Endothelial cell of umbilical vein (primary cell): ENCODE data around the gene COG5. TPM values are rescaled to one million over a fixed set of nuclear protein-coding genes. Genes with fewer than 3 reads are reported as not detected.
"Not testable (repeated sequence)": the region's sequence is repeated elsewhere in the genome, so short reads cannot be mapped to it uniquely, and the experiment has no call there.

Source experiments
- BruUV-seq: library from RNA; stranded (reverse); fragments of 400-500 nt; replicated peaks from 2 replicates; lab custom pipeline; 2021; lab: Mats Ljungman, UMichigan
- CTCF ChIA-PET: fragments of 300-600, 350-600 bp; sonication (Branson Sonifier 250); formaldehyde crosslinking; loops from one replicate; lab custom pipeline; 2021; ENCODE audit warnings: antibody characterized with exemption, inconsistent platforms; lab: Charles Lee
- POLR2A ChIA-PET: fragments of 300-600, 350-600 bp; sonication (Branson Sonifier 250); formaldehyde crosslinking; loops from one replicate; lab custom pipeline; 2021; ENCODE audit warnings: antibody characterized with exemption, inconsistent platforms; lab: Charles Lee
- DNase-seq: peaks from one replicate; pipeline ENCODE4 v3.0.0-alpha.2; 2011; ENCODE audit warnings: low read depth, low spot score
- FAIRE-seq: peaks from 2 replicates; lab custom pipeline; 2011; peaks lifted over from hg19 to GRCh38; lab: Jason Lieb, UNC
- H2AFZ ChIP-seq: 2 replicates; pipeline ENCODE4 v1.6.0; 2012; ENCODE audit warnings: low read depth, low read length, control low read depth, inconsistent platforms
- H3K27ac ChIP-seq: 2 replicates; pipeline ENCODE4 v1.5.1; 2011; ENCODE audit warnings: low read depth, mild to moderate bottlenecking, control low read depth, low read length, moderate library complexity; ENCODE audit not compliant: insufficient read depth
- H3K27me3 ChIP-seq, 2 experiments: 2 replicates each; pipeline versions ENCODE4 v1.6.0 to v1.6.1; 2011; ENCODE audit warnings: low read length in 2 of 2, mixed read lengths in 1 of 2; ENCODE audit not compliant: control insufficient read depth in 2 of 2, insufficient read depth in 2 of 2
- H3K36me3 ChIP-seq, 2 experiments: 2 replicates in 1 of 2; 3 replicates in 1 of 2; pipeline ENCODE4 v1.5.1; 2011; ENCODE audit warnings: low read length in 2 of 2, mild to moderate bottlenecking in 1 of 2, moderate library complexity in 1 of 2; ENCODE audit not compliant: control insufficient read depth in 2 of 2, insufficient read depth in 2 of 2; ENCODE audit errors: extremely low read depth in 1 of 2
- H3K4me1 ChIP-seq: 3 replicates; pipeline ENCODE4 v1.5.1; 2011; ENCODE audit warnings: mild to moderate bottlenecking, low read length; ENCODE audit not compliant: control insufficient read depth, insufficient read depth; ENCODE audit errors: extremely low read depth
- H3K4me2 ChIP-seq: 2 replicates; pipeline ENCODE4 v1.6.1; 2011; ENCODE audit warnings: low read length, control low read depth, mixed read lengths; ENCODE audit not compliant: insufficient read depth
- H3K4me3 ChIP-seq, 3 experiments: fragments of 200-600 bp in 1 of 3; sonication (generic), shearing (Covaris generic) in 1 of 3; replicated peaks in 1 of 3; 2 replicates each; pipeline ENCODE4 v1.5.1; 2011 to 2016; ENCODE audit warnings: control low read depth in 3 of 3, low read length in 3 of 3, mild to moderate bottlenecking in 2 of 3, inconsistent platforms in 1 of 3, low read depth in 1 of 3, moderate library complexity in 1 of 3; ENCODE audit not compliant: insufficient read depth in 1 of 3
- H3K79me2 ChIP-seq: 2 replicates; pipeline ENCODE4 v1.6.0; 2012; ENCODE audit warnings: low read length, inconsistent platforms; ENCODE audit not compliant: control insufficient read depth, insufficient read depth
- H3K9ac ChIP-seq: replicated peaks from 2 replicates; pipeline ENCODE3; 2011; ENCODE audit warnings: low read length, control low read depth; ENCODE audit not compliant: insufficient read depth; ENCODE audit errors: extremely low read depth
- H3K9me1 ChIP-seq: replicated peaks from 3 replicates; pipeline ENCODE4 v1.6.0; 2011; ENCODE audit warnings: mild to moderate bottlenecking, low read length; ENCODE audit not compliant: control insufficient read depth, insufficient read depth; ENCODE audit errors: extremely low read depth
- H3K9me3 ChIP-seq: replicated peaks from 2 replicates; pipeline ENCODE4 v1.5.1; 2012; ENCODE audit warnings: low read length, inconsistent platforms; ENCODE audit not compliant: control insufficient read depth, insufficient read depth
- H4K20me1 ChIP-seq: replicated peaks from 2 replicates; pipeline ENCODE3; 2011; ENCODE audit warnings: mild to moderate bottlenecking, low read length; ENCODE audit not compliant: control insufficient read depth, insufficient read depth; ENCODE audit errors: extremely low read depth
- EZH2 ChIP-seq: IDR thresholded peaks from 2 replicates; pipeline ENCODE4 v1.6.1; 2012; ENCODE audit warnings: borderline replicate concordance, low read depth, mild to moderate bottlenecking, moderate library complexity, low read length, inconsistent platforms; ENCODE audit not compliant: severe bottlenecking
- FOS ChIP-seq: IDR thresholded peaks from 2 replicates; pipeline ENCODE4 v1.6.1; 2011; ENCODE audit warnings: mild to moderate bottlenecking, low read length, moderate library complexity, borderline replicate concordance; ENCODE audit not compliant: insufficient read depth
- GATA2 ChIP-seq: IDR thresholded peaks from 2 replicates; pipeline ENCODE4 v1.7.0; 2011; ENCODE audit warnings: low read depth, mild to moderate bottlenecking, moderate library complexity, mixed read lengths, low read length; ENCODE audit not compliant: insufficient read length, insufficient read depth
- JUN ChIP-seq: IDR thresholded peaks from 2 replicates; pipeline ENCODE4 v1.6.1; 2011; ENCODE audit warnings: borderline replicate concordance, low read depth; ENCODE audit not compliant: insufficient read length, insufficient read depth
- MAX ChIP-seq: IDR thresholded peaks from 2 replicates; pipeline ENCODE4 v1.6.1; 2011; ENCODE audit not compliant: insufficient read depth, insufficient read length
- MYC ChIP-seq: IDR thresholded peaks from one replicate; pipeline ENCODE4 v1.6.1; 2011; ENCODE audit warnings: mild to moderate bottlenecking, low read depth, low read length
- POLR2A ChIP-seq: IDR thresholded peaks from 2 replicates; pipeline ENCODE4 v1.6.1; 2012; ENCODE audit warnings: low read depth, mild to moderate bottlenecking, control low read depth, low read length
- POLR2AphosphoS5 ChIP-seq: IDR thresholded peaks from 2 replicates; pipeline ENCODE4 v1.6.1; 2012; ENCODE audit warnings: low read depth, mild to moderate bottlenecking, control low read depth, low read length, moderate library complexity; ENCODE audit not compliant: insufficient read depth
- dilution Hi-C: fragments of 300-500 bp; cut with MboI; formaldehyde crosslinking; loops from one replicate; pipeline ENCODE4 v1.15.0; 2019; ENCODE audit warnings: low sequenced_read_pairs; ENCODE audit not compliant: extremely low pct_ligation_motif_present
- intact Hi-C: fragments of 100-400 bp; cut with micrococcal nuclease; formaldehyde crosslinking; loops from one replicate; pipeline ENCODE4 v1.10.0; 2022
- polyA plus RNA-seq, 4 experiments: library from polyadenylated mRNA; depleted of rRNA in 3 of 4; stranded (reverse) in 3 of 4; unstranded in 1 of 4; fragments of >200 nt; gene quantifications; 2 replicates each; pipeline versions ENCODE4 v1.2.1 to v1.2.3, GENCODE V29; 2011 to 2012; ENCODE audit warnings: missing spikeins in 1 of 4
- total RNA-seq: library from RNA; stranded (reverse); gene quantifications from 2 replicates; pipeline ENCODE4 v1.2.3, GENCODE V29; 2021
- TF ChIP-seq, protein P1 (sequence below), 2 donors: IDR thresholded peaks; 1 replicate in 1 of 2; 2 replicates in 1 of 2; pipeline ENCODE4 v1.5.1; 2011; ENCODE audit warnings: low read length in 2 of 2, mild to moderate bottlenecking in 2 of 2, moderate library complexity in 2 of 2, control low read depth in 1 of 2, inconsistent platforms in 1 of 2, low read depth in 1 of 2; ENCODE audit not compliant: insufficient read depth in 1 of 2; ENCODE audit errors: extremely low read depth in 1 of 2

The COG5 gene
- total and polyA plus RNA-seq, 2 donors (not counting 3 experiments of a cell fraction or from before 2014, with no cell fraction given) = 18.8 to 45.3 TPM

- Histone ChIP-seq H3K4me2 (no peak overlapping the region), H3K4me1 (no peaks in the 10 kb centered on the region), H3K9me1 (no peaks in the 10 kb centered on the region), H3K4me3 (no peak overlapping the region), H3K27me3 (no peaks in the 10 kb centered on the region), H3K79me2 (no peaks in the 10 kb centered on the region), H3K9me3 (no peaks in the 10 kb centered on the region), H4K20me1 (no peaks in the 10 kb centered on the region), H2AFZ (no peak overlapping the region), H3K27ac (no peak overlapping the region), H3K36me3 (peaks cover 0 to 4% of the 10 kb centered on the region in 2 experiments), H3K9ac (no peak overlapping the region)
- CTCF ChIA-PET = interaction anchor here (1.2 kb wide), 1 partner anchor 11 kb away, joined by 3 read pairs; no protein-coding TSS in a partner anchor
- no TSS peak for BruUV-seq
- POLR2A ChIA-PET = no interaction called here
- TF ChIP-seq, protein P1, sequence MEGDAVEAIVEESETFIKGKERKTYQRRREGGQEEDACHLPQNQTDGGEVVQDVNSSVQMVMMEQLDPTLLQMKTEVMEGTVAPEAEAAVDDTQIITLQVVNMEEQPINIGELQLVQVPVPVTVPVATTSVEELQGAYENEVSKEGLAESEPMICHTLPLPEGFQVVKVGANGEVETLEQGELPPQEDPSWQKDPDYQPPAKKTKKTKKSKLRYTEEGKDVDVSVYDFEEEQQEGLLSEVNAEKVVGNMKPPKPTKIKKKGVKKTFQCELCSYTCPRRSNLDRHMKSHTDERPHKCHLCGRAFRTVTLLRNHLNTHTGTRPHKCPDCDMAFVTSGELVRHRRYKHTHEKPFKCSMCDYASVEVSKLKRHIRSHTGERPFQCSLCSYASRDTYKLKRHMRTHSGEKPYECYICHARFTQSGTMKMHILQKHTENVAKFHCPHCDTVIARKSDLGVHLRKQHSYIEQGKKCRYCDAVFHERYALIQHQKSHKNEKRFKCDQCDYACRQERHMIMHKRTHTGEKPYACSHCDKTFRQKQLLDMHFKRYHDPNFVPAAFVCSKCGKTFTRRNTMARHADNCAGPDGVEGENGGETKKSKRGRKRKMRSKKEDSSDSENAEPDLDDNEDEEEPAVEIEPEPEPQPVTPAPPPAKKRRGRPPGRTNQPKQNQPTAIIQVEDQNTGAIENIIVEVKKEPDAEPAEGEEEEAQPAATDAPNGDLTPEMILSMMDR (IDR thresholded peaks at IDR 0.05; ENCODE audit: extremely low read depth in 1 of 2, insufficient read depth in 1 of 2, low read depth in 1 of 2, low read length in 2 of 2) = no peak
- TF ChIP-seq JUN = no peak
- no peak for TF ChIP-seq FOS
- TF ChIP-seq POLR2AphosphoS5 = no peak
- no peak for TF ChIP-seq GATA2
- TF ChIP-seq POLR2A = no peak
- no peak for TF ChIP-seq EZH2
- no peak for TF ChIP-seq MYC
- no peak for TF ChIP-seq MAX
- no peak for DNase-seq
- no peak for FAIRE-seq
- dilution Hi-C loops (no loop called here), intact Hi-C loops (no loop called here)
Measured at GRCh38 chr7:107157091-107157490, 406.6 kb downstream of the COG5 start.

DNA sequence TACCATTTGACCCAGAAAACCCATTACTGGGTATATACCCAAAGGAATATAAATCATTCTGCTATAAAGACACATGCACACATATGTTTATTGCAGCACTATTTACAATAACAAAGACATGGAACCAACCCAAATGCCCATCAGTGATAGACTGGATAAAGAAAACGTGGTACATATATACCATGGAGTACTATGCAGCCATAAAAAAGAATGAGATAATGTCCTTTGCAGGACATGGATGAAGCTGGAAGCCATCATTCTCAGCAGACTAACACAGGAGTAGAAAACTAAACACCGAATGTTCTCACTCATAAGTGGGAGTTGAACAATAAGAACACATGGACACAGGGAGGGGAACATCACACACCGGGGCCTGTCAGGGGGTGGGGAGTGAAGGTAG, 408.0 kb downstream of the COG5 start:
- DNase-seq, H4K20me1 ChIP-seq, POLR2A ChIA-PET, H3K9me1 ChIP-seq, H3K27ac ChIP-seq, H3K4me1 ChIP-seq, intact Hi-C loops, BruUV-seq, H3K4me3 ChIP-seq, H3K9me3 ChIP-seq, H3K27me3 ChIP-seq, FAIRE-seq, H3K9ac ChIP-seq, CTCF ChIA-PET, H3K36me3 ChIP-seq, H3K79me2 ChIP-seq, H2AFZ ChIP-seq, dilution Hi-C loops, H3K4me2 ChIP-seq: not testable (repeated sequence)
